Right hindlimb (tissue), 1 donor: ENCODE measurements around the gene SERPINB13.

Experiments
- DNase-seq: peaks from one replicate; pipeline ENCODE4 v3.0.0-alpha.2; 2018

Gene SERPINB13

GRCh38 chr18:63586966-63587365 lies at the start of gene SERPINB13:
SERPINB13 (plus strand) TSS chr18:63587343; CDS start chr18:63588668, 1,325 bp downstream.
- no peak for DNase-seq

DNA sequence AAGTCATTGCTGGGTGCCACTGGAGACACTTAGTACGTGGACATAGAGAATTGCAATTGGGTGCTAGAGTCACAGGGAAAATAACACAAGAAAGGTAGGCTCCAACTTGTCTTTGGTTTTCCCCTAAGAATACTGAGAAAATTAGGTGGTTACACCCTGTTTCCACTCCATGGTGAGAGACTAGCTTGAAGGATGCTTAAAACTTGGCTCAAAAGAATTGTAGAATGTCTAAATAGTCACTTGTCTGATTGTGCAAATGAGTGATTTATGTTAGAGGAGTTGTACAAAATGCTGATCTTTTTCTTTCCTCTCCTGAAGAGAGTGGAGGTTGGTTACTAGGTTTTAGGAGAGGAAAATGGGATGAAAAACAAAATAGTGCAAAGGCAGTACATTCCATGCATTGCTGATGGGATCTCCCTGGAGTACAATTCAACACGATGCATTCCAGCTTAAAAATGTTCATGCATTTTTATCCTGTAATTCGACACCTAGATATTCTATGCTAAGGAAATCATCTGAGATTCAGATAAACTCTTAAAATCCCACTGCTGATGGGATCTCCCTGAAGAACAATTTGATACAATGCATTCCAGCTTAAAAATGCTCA lies 47.1 kb upstream of the SERPINB13 start:
- no peak for DNase-seq

DNA sequence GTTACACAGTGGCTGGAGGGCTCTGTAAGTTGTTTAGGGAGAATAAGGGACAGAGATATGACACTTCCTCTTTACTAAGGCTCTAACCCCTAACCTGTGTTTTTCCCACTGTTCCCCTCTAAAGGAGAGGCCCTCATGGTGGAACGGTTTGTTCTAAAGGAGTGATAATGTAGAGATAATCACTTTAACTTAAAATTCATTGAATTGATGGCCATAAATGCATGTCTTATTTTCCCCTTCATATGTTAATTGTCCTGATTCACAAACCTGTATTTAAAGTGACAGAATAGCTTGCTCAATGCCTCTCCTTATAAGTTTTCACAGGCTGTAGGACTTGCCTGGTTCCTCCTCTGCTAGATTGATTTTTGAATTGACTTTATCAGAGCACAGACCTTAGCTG lies 45.1 kb upstream of the SERPINB13 start, which contains the start of gene SERPINB12:
Gene SERPINB12 (plus strand): TSS at position 301 of the 400 bp plus-strand sequence. CDS start 13,791 bp downstream, outside the sequence.
- no peak for DNase-seq

GRCh38 chr18:63544017-63544416 lies 43.1 kb upstream of the SERPINB13 start:
- DNase-seq, result no peak

GRCh38 chr18:63545000-63545399 lies 42.1 kb upstream of the SERPINB13 start:
- no peak for DNase-seq

- no peak for DNase-seq
Observed at GRCh38 chr18:63550068-63550467, 37.1 kb upstream of the SERPINB13 start.

GRCh38 chr18:63551769-63552168 lies 35.4 kb upstream of the SERPINB13 start:
- no peak for DNase-seq

GRCh38 chr18:63552581-63552980 lies 34.6 kb upstream of the SERPINB13 start:
- no peak for DNase-seq

- peak; percentile 29 for DNase-seq
Observed at GRCh38 chr18:63553081-63553480, 34.1 kb upstream of the SERPINB13 start.

DNA sequence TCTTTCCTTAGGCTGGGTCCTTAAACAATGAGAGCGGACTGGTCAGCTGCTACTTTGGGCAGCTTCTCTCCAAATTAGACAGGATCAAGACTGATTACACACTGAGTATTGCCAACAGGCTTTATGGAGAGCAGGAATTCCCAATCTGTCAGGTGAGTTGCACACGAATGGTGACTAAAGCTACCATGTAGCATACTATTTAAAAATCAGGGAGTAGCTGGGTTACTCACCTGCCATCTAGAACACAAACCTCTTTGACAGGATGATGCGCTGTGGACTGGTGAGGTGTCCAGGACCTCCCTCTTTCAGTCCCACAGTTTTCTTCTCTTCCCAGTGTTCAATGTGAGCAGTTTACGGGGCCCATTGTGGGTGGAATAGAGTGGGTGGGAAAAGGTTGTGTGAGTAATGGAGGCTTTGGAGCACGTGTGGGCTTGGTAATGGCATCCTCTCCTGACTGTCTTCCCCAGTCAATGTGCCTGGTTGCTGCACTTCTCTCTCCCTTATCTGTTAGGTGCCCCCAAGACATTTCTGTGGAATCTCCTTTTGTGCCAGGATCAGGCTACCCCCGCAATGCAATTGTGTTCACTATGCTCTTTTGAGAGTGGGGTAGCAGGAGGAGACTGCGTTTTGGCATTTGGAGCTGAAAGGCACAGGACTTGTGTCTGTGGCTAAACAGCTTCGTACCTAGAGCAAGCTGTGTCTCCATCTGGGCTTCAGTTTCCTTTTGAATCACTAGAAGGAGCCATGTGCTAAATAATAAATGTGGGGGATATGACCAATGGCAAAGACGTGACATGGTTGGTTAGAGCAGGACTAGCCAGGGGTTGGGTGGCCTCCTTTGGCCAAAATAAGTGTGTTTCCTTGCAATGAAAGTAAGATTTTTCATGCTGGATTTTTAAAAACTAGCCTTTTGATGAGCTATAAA lies 27.3 kb upstream of the SERPINB13 start:
- DNase-seq, result no peak

GRCh38 chr18:63562284-63562683 lies 24.9 kb upstream of the SERPINB13 start:
- DNase-seq, result no peak

DNA sequence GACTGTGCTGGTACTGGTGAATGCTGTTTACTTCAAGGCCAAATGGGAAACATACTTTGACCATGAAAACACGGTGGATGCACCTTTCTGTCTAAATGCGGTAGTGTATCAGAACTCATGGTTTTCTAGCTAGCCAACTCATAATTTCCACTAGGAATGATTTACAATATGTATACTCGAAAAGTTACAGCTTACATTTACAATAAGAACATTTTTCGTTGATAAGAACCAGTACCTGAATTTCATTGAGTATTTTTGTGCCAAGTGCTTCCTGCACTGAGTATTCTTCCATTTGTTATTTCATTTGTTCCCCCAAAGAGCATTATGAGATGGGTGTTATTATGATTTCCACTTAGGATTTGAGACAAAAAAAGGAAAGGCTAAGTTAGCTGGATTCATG lies 23.1 kb upstream of the SERPINB13 start:
- DNase-seq, result no peak

GRCh38 chr18:63564561-63564960 lies 22.6 kb upstream of the SERPINB13 start:
- DNase-seq, result peak; percentile 29

DNA sequence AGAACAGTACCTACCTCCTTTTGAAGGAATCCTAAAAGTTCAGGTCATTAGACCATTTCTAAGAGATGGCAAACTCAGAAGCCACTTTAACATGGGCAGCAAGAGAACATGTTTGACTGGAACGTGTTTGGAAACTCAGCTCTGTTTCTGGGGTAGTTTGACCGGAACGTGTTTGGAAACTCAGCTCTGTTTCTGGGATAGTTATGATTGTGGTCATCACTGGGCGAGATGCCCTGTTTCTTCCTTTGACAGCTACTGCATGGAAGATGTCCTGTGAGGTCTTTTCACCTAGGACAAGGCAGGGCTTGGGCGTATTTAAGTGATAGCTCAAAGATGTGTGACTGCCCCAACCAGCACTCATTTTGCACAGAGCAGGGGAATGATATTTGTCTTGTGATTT lies 19.9 kb upstream of the SERPINB13 start:
- DNase-seq, result no peak

- DNase-seq, result no peak
Observed at GRCh38 chr18:63567825-63568224, 19.3 kb upstream of the SERPINB13 start.

GRCh38 chr18:63570721-63571120 lies 16.4 kb upstream of the SERPINB13 start:
- DNase-seq, result no peak

DNA sequence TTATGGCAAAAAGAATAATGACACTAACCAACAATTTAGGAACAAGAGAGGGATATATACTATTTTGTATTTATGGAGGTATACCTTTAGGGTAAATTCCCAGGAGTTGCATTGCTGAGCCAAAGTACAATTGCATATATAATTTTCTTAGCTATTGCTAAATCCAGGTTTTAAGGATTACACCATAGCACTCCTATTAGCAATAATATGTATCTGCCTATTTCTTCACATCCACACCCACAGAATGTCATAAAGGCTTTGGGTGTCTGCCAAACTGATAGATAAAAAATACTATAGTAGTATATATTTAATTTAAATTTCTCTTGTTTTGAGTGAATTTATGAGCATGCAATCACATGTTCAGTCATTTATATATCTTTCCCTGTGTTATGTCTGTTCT lies 11.5 kb upstream of the SERPINB13 start:
- DNase-seq, result no peak

GRCh38 chr18:63578357-63578958 lies 8.7 kb upstream of the SERPINB13 start:
- DNase-seq, result peak; percentile 19

- no peak for DNase-seq
Observed at GRCh38 chr18:63579616-63580015, 7.5 kb upstream of the SERPINB13 start.

DNA sequence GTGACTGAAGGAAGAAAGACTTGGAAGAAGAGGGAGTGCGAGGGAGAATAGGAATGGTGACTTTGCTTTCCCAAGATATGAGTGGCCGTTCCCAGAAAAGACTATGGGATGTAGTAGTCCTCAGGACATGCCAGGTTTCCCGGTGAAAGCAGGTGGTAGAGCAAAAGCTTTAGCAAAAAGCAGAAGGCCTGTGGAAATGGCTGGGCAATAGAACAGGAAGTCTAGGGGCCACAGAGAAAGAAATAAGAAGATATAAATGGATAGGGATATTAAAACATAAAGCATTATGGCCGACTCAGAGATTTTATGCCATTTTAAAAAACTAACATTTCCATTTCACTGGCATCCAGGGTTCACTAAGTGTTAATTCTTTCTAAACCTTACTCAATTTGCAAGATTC lies 1.2 kb upstream of the SERPINB13 start:
- DNase-seq, result no peak

DNA sequence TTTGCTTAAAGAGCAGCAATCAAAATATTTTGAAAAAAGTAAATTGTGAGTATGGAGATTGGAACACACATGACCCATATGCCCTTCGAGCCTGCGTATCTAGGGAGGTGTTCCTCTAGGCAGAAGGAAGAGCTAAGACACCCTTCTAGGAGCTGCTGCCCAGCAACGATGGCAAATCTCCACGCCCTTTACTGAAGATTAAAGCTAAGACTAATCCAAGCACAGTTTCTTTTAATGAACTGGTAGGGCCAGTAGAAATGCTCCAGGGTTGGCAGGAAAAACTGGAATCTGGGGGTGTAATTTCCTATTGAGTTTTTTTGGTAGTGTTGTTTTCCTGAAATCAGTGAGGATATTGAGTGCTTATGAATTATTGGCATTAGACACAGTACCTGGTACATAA lies 712 bp upstream of the SERPINB13 start:
- no peak for DNase-seq

- no peak for DNase-seq
Observed at GRCh38 chr18:63588909-63589308, 1.8 kb downstream of the SERPINB13 start.

DNA sequence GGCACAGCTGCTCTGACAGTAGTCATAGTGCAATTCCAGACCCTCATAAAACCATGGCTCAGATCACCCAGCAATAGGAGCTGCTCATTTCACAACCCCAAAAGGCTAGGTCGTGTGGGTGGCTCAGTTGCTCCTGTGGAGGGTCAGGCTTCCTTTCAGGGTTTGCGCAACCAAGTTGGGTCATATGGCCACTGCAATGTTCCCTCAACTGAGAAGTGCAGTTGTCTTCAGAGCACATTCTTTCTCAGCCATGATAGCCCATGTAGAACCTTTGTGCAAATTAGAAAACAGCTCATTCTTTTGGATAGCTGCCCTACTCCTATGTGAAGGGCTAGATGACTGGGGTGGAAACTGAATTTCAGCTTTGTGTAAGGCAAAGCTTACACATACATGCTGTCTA lies 3.2 kb downstream of the SERPINB13 start:
- no peak for DNase-seq
